ENCODE measurements around the gene NINL.

- TF ChIP-seq CTCF (IDR thresholded peaks at IDR 0.05) (no peak), POLR2A (IDR thresholded peaks at IDR 0.05) (no peak)
These were observed 108.1 kb downstream of the NINL start for GRCh38 chr20:25477014-25477882.

All from Peyer's patch (tissue), 4 donors.